H1 (cell line): ENCODE data around the gene CBLL2. TPM values are rescaled to one million over a fixed set of nuclear protein-coding genes. Genes with fewer than 3 reads are reported as not detected.

Experiments used
- CTCF ChIA-PET: fragments of 300-600 bp; sonication (Branson Sonifier 250); formaldehyde crosslinking; loops from one replicate; lab custom pipeline; 2021; ENCODE audit not compliant: partially characterized antibody; lab: Charles Lee
- POLR2A ChIA-PET: fragments of 300-600 bp; sonication (Branson Sonifier 250); formaldehyde crosslinking; loops from one replicate; lab custom pipeline; 2021; ENCODE audit warnings: inconsistent platforms; ENCODE audit not compliant: partially characterized antibody; lab: Charles Lee
- DNase-seq, 2 experiments: peaks; one replicate each; pipeline versions ENCODE4 v3.0.0 to v3.0.0-alpha.2; 2010 to 2022; ENCODE audit warnings: low spot score in 2 of 2, low read depth in 1 of 2, mixed read lengths in 1 of 2
- FAIRE-seq: peaks from 2 replicates; lab custom pipeline; 2011; peaks lifted over from hg19 to GRCh38; lab: Jason Lieb, UNC
- H2AFZ ChIP-seq: 2 replicates; pipeline ENCODE4 v1.8.1; 2012; ENCODE audit warnings: low read length, inconsistent platforms
- H2AK5ac ChIP-seq: 2 replicates; pipeline ENCODE4 v1.6.1; 2013; ENCODE audit warnings: low read depth, low read length
- H2BK120ac ChIP-seq: replicated peaks from 2 replicates; pipeline ENCODE3; 2013; ENCODE audit warnings: low read depth, low read length, inconsistent platforms
- H2BK12ac ChIP-seq: 2 replicates; pipeline ENCODE4 v1.6.1; 2013; ENCODE audit warnings: low read depth, low read length
- H2BK15ac ChIP-seq: 2 replicates; pipeline ENCODE4 v1.6.1; 2013; ENCODE audit warnings: low read length
- H2BK20ac ChIP-seq: 2 replicates; pipeline ENCODE4 v1.6.1; 2013; ENCODE audit warnings: low read length
- H2BK5ac ChIP-seq: 2 replicates; pipeline ENCODE4 v1.6.1; 2013; ENCODE audit warnings: low read depth, low read length
- H3K14ac ChIP-seq: 2 replicates; pipeline ENCODE4 v1.6.1; 2013; ENCODE audit warnings: inconsistent platforms; ENCODE audit not compliant: insufficient read length
- H3K18ac ChIP-seq: 2 replicates; pipeline ENCODE4 v1.6.1; 2013; ENCODE audit warnings: low read length; ENCODE audit errors: extremely low read depth
- H3K23ac ChIP-seq: 2 replicates; pipeline ENCODE4 v1.6.1; 2013; ENCODE audit warnings: inconsistent platforms; ENCODE audit not compliant: insufficient read length
- H3K23me2 ChIP-seq: 2 replicates; pipeline ENCODE4 v1.6.1; 2013; ENCODE audit warnings: low read depth, low read length
- H3K27ac ChIP-seq: 2 replicates; pipeline ENCODE4 v1.6.1; 2011; ENCODE audit warnings: low read depth, low read length, inconsistent platforms
- H3K27me3 ChIP-seq, 4 experiments: replicated peaks in 1 of 4; 1 replicate in 1 of 4; 2 replicates in 3 of 4; pipeline versions ENCODE4 v1.6.1 to v1.8.1; 2011 to 2013; ENCODE audit warnings: low read length in 3 of 4, mild to moderate bottlenecking in 3 of 4, inconsistent platforms in 2 of 4, mixed read lengths in 2 of 4, moderate library complexity in 1 of 4; ENCODE audit not compliant: control insufficient read depth in 3 of 4, insufficient read depth in 3 of 4; ENCODE audit errors: extremely low read depth in 1 of 4
- H3K36me3 ChIP-seq, 4 experiments: 2 replicates each; pipeline versions ENCODE4 v1.6.1 to v1.8.1; 2011 to 2013; ENCODE audit warnings: mild to moderate bottlenecking in 4 of 4, low read length in 3 of 4, moderate library complexity in 2 of 4, control low read depth in 1 of 4, inconsistent platforms in 1 of 4; ENCODE audit not compliant: insufficient read depth in 4 of 4, control insufficient read depth in 2 of 4
- H3K4ac ChIP-seq: replicated peaks from 2 replicates; pipeline ENCODE3; 2013; ENCODE audit warnings: low read length, low read depth, mixed read lengths, inconsistent platforms; ENCODE audit not compliant: insufficient read length
- H3K4me1 ChIP-seq, 4 experiments: replicated peaks in 1 of 4; 1 replicate in 1 of 4; 2 replicates in 3 of 4; pipeline versions ENCODE4 v1.6.1 to v1.8.1; 2011 to 2013; ENCODE audit warnings: low read length in 3 of 4, inconsistent platforms in 2 of 4, mixed read lengths in 1 of 4; ENCODE audit not compliant: insufficient read depth in 4 of 4, control insufficient read depth in 3 of 4
- H3K4me2 ChIP-seq, 2 experiments: 2 replicates each; pipeline versions ENCODE4 v1.6.1 to v1.8.1; 2011 to 2013; ENCODE audit warnings: low read depth in 2 of 2, low read length in 2 of 2, control low read depth in 1 of 2, inconsistent platforms in 1 of 2, mild to moderate bottlenecking in 1 of 2; ENCODE audit not compliant: insufficient read depth in 1 of 2
- H3K4me3 ChIP-seq, 4 experiments: fragments of 200-600, 300-600 bp in 1 of 4; sonication (generic), shearing (Covaris generic), sonication (Bioruptor Twin) in 1 of 4; 2 replicates each; pipeline versions ENCODE4 v1.5.1 to v1.8.1; 2011 to 2016; ENCODE audit warnings: low read length in 4 of 4, low read depth in 3 of 4, control low read depth in 2 of 4, inconsistent platforms in 2 of 4, mild to moderate bottlenecking in 2 of 4, mixed read lengths in 1 of 4, moderate library complexity in 1 of 4; ENCODE audit not compliant: insufficient read depth in 2 of 4; ENCODE audit errors: extremely low read depth in 1 of 4
- H3K56ac ChIP-seq: replicated peaks from 2 replicates; pipeline ENCODE3; 2013; ENCODE audit warnings: low read depth, mild to moderate bottlenecking, mixed read lengths, low read length, inconsistent platforms; ENCODE audit not compliant: insufficient read length
- H3K79me1 ChIP-seq: 2 replicates; pipeline ENCODE4 v1.6.1; 2013; ENCODE audit warnings: low read depth, low read length, control low read depth
- H3K79me2 ChIP-seq, 2 experiments: 2 replicates each; pipeline versions ENCODE4 v1.6.1 to v1.8.1; 2012 to 2013; ENCODE audit warnings: low read length in 2 of 2, mild to moderate bottlenecking in 2 of 2, inconsistent platforms in 1 of 2; ENCODE audit not compliant: insufficient read depth in 2 of 2, control insufficient read depth in 1 of 2
- H3K9ac ChIP-seq, 4 experiments: replicated peaks in 1 of 4; 1 replicate in 1 of 4; 2 replicates in 3 of 4; pipeline versions ENCODE4 v1.6.1 to v1.8.1; 2011 to 2013; ENCODE audit warnings: low read depth in 3 of 4, low read length in 3 of 4, control low read depth in 2 of 4, mild to moderate bottlenecking in 2 of 4, moderate library complexity in 2 of 4, inconsistent platforms in 1 of 4; ENCODE audit errors: extremely low read depth in 1 of 4
- H3K9me3 ChIP-seq, 2 experiments: 2 replicates each; pipeline versions ENCODE4 v1.6.1 to v1.8.1; 2012 to 2013; ENCODE audit warnings: mild to moderate bottlenecking in 2 of 2, moderate library complexity in 2 of 2, control low read depth in 1 of 2, inconsistent platforms in 1 of 2, low read depth in 1 of 2, low read length in 1 of 2, mixed read lengths in 1 of 2; ENCODE audit not compliant: insufficient read depth in 2 of 2
- H4K20me1 ChIP-seq, 2 experiments: replicated peaks in 1 of 2; 2 replicates each; pipeline versions ENCODE3 to v1.8.1; 2011 to 2013; ENCODE audit warnings: inconsistent platforms in 2 of 2, low read length in 2 of 2, mild to moderate bottlenecking in 1 of 2; ENCODE audit not compliant: insufficient read depth in 2 of 2, control insufficient read depth in 1 of 2
- H4K5ac ChIP-seq: 2 replicates; pipeline ENCODE4 v1.6.1; 2013; ENCODE audit warnings: low read length, low read depth, mixed read lengths, inconsistent platforms; ENCODE audit not compliant: insufficient read length
- H4K8ac ChIP-seq: 2 replicates; pipeline ENCODE4 v1.8.0; 2013; ENCODE audit warnings: mild to moderate bottlenecking, moderate library complexity, low read length, inconsistent platforms; ENCODE audit not compliant: insufficient read depth; ENCODE audit errors: extremely low read depth
- H4K91ac ChIP-seq: replicated peaks from 2 replicates; pipeline ENCODE3; 2013; ENCODE audit warnings: low read length, mixed read lengths, inconsistent platforms; ENCODE audit not compliant: insufficient read length
- ATF2 ChIP-seq: IDR thresholded peaks from 2 replicates; pipeline ENCODE4 v1.6.1; 2012; ENCODE audit warnings: low read length, inconsistent platforms
- CBX8 ChIP-seq: fragments of 300-800, 300-1000 bp; sonication (generic); IDR thresholded peaks from 2 replicates; pipeline ENCODE4 v1.7.1; 2016; ENCODE audit warnings: low read depth, low read length, borderline replicate concordance
- CEBPB ChIP-seq: IDR thresholded peaks from 2 replicates; pipeline ENCODE4 v1.6.1; 2012; ENCODE audit warnings: low read depth, low read length
- CHD2 ChIP-seq: IDR thresholded peaks from 2 replicates; pipeline ENCODE4 v1.6.1; 2012; ENCODE audit warnings: low read length, improper control_type of control experiment
- CTBP2 ChIP-seq: IDR thresholded peaks from 2 replicates; pipeline ENCODE4 v1.7.0; 2011; ENCODE audit warnings: borderline replicate concordance, mild to moderate bottlenecking, moderate library complexity, mixed read lengths, low read length; ENCODE audit not compliant: insufficient read depth, insufficient read length
- EGR1 ChIP-seq: IDR thresholded peaks from 2 replicates; pipeline ENCODE4 v1.6.1; 2011; ENCODE audit warnings: low read depth, low read length, borderline replicate concordance
- JUND ChIP-seq: IDR thresholded peaks from 2 replicates; pipeline ENCODE4 v1.6.1; 2011; ENCODE audit warnings: mild to moderate bottlenecking, improper control_type of control experiment, low read length
- RAD21 ChIP-seq, 2 experiments: IDR thresholded peaks in 1 of 2; conservative IDR thresholded peaks in 1 of 2; 2 replicates each; pipeline ENCODE4 v1.6.1; 2011; ENCODE audit warnings: low read depth in 2 of 2, low read length in 2 of 2, improper control_type of control experiment in 1 of 2, inconsistent platforms in 1 of 2, mild to moderate bottlenecking in 1 of 2, moderate library complexity in 1 of 2
- RXRA ChIP-seq: IDR thresholded peaks from 2 replicates; pipeline ENCODE4 v1.6.1; 2011; ENCODE audit warnings: low read depth, mild to moderate bottlenecking, low read length, moderate library complexity; ENCODE audit not compliant: insufficient read depth
- SIX5 ChIP-seq: IDR thresholded peaks from 2 replicates; pipeline ENCODE4 v1.6.1; 2011; ENCODE audit warnings: mild to moderate bottlenecking, low read depth, low read length
- WGBS, 2 experiments: shearing (Covaris generic) in 1 of 2; methylation state at CpG; one replicate each; pipeline versions ENCODE4 v1.1.6 to v1.1.7; 2013 to 2015; ENCODE audit warnings: low lambda C conversion rate in 2 of 2, mixed read lengths in 2 of 2, inconsistent platforms in 1 of 2, low coverage in 1 of 2, missing lambda C conversion rate in 1 of 2; ENCODE audit not compliant: insufficient replicate concordance in 2 of 2, insufficient coverage in 1 of 2, insufficient read length in 1 of 2; ENCODE audit errors: extremely low coverage in 1 of 2, missing lambda C conversion rate in 1 of 2; 5-methylcytosine and 5-hydroxymethylcytosine counted together
- polyA plus RNA-seq, 7 experiments: library from polyadenylated mRNA; depleted of rRNA in 3 of 7; stranded (reverse) in 5 of 7; unstranded in 2 of 7; fragments of >200 nt in 5 of 7; fragments of 200-250 nt in 2 of 7; gene quantifications; 1 replicate in 5 of 7; 2 replicates in 1 of 7; 4 replicates in 1 of 7; pipeline versions ENCODE4 v1.2.1 to v1.2.3, GENCODE V29; 2011 to 2013; ENCODE audit warnings: missing spikeins in 2 of 7, mixed read lengths in 2 of 7
- total RNA-seq: library from RNA; stranded (reverse); fragmentation: NEBNext Ultra II Directional; extraction: Animal tissue kit (Norgen Biotek cat#: 25700); gene quantifications from 2 replicates; pipeline ENCODE4 v1.2.1, GENCODE V29; 2021

CBLL2 gene
- total and polyA plus RNA-seq, 2 of the 8 experiments (the other 6 are each of a cell fraction or from before 2014, with no cell fraction given), result not detected

DNA sequence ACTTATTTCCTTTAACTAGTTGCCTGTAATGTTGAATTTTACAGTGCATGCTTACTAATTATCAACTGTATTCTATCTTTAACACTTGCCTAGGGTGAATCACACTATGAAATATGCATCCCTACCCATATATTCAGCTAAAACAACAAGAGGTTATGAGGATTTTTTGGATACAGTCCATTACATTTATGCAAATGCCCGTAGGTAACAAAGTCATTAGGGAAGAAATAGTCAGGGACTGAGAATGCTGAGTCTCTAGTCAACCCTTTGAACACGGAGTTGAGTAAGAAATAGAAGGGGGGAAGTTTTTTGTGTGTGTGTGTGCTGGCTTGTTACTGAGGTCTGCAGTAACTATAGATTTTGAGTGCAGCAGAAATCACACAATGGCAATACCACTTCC, 26.1 kb upstream of the CBLL2 start:
- no peak overlapping the region for H3K18ac ChIP-seq
- H3K9ac ChIP-seq, result no peak overlapping the region
- H2BK12ac ChIP-seq, result no peak overlapping the region
- no peak overlapping the region for H2BK5ac ChIP-seq
- no peak overlapping the region for H3K23ac ChIP-seq
- no peak overlapping the region for H2AFZ ChIP-seq
- ChIA-PET CTCF (no interaction called here), POLR2A (no interaction called here)
- no peaks in the 10 kb centered on the region for H3K9me3 ChIP-seq
- no peaks in the 10 kb centered on the region for H3K4me1 ChIP-seq
- H3K4me3 ChIP-seq, result no peak overlapping the region
- H3K27me3 ChIP-seq, result no peaks in the 10 kb centered on the region
- H3K79me2 ChIP-seq, result no peaks in the 10 kb centered on the region
- H3K14ac ChIP-seq, result no peak overlapping the region
- H2AK5ac ChIP-seq, result no peak overlapping the region
- no peaks in the 10 kb centered on the region for H4K20me1 ChIP-seq
- no peak overlapping the region for H3K56ac ChIP-seq
- no peak overlapping the region for H3K27ac ChIP-seq
- no peak overlapping the region for H3K4ac ChIP-seq
- FAIRE-seq (no peak), DNase-seq (no peak)
- no peaks in the 10 kb centered on the region for H3K23me2 ChIP-seq
- no peak overlapping the region for H3K4me2 ChIP-seq
- no peak overlapping the region for H4K8ac ChIP-seq
- no peaks in the 10 kb centered on the region for H3K79me1 ChIP-seq
- no peak overlapping the region for H2BK20ac ChIP-seq
- no peak overlapping the region for H2BK15ac ChIP-seq
- no peaks in the 10 kb centered on the region for H3K36me3 ChIP-seq
- H4K5ac ChIP-seq, result no peak overlapping the region
- H4K91ac ChIP-seq, result no peak overlapping the region
- no peak overlapping the region for H2BK120ac ChIP-seq
- WGBS, 2 experiments, result 94% methylated on average over 2 of the region's 2 CpGs; no CpG with 5 or more reads in 1 of the 2 experiments
- no peak for TF ChIP-seq CHD2
- TF ChIP-seq ATF2, result no peak
- TF ChIP-seq SIX5, result no peak
- TF ChIP-seq RXRA, result no peak
- no peak for TF ChIP-seq CEBPB
- TF ChIP-seq EGR1, result no peak
- no peak for TF ChIP-seq RAD21 (IDR thresholded peaks at IDR 0.05 in 1 of 2, conservative IDR thresholded peaks at IDR 0.05 in 1 of 2; ENCODE audit: low read depth in 2 of 2, low read length in 2 of 2)
- no peak for TF ChIP-seq JUND
- TF ChIP-seq CBX8, result no peak
- TF ChIP-seq CTBP2, result no peak
